Dermis microvascular lymphatic vessel endothelial cell (primary cell): ENCODE results near the gene WDR1. TPM values are rescaled to one million over a fixed set of nuclear protein-coding genes. Genes with fewer than 3 reads are reported as not detected.

Experiments
- DNase-seq, 2 donors: peaks; one replicate each; pipeline versions ENCODE4 v3.0.0 to v3.0.0-alpha.2; 2010; ENCODE audit warnings: low read depth in 2 of 2
- total RNA-seq: library from RNA; depleted of rRNA; stranded (reverse); fragments of >200 nt; gene quantifications from 2 replicates; pipeline ENCODE4 v1.2.1, GENCODE V29; 2014

Gene WDR1
- total RNA-seq, 1 donor from 2014 or later = 333 TPM

- no peak for DNase-seq
Measured at GRCh38 chr4:10045481-10045880, 71.1 kb downstream of the WDR1 start.

- no peak for DNase-seq
Measured at GRCh38 chr4:10041036-10041435, 75.6 kb downstream of the WDR1 start.

- DNase-seq = no peak
Measured at GRCh38 chr4:10040049-10040892, 76.3 kb downstream of the WDR1 start.

GRCh38 chr4:10036807-10037342 is 79.7 kb downstream of the WDR1 start:
- no peak for DNase-seq

GRCh38 chr4:10035130-10035529 is 81.5 kb downstream of the WDR1 start:
- no peak for DNase-seq

- DNase-seq = no peak
Measured at GRCh38 chr4:10034612-10035104, 81.9 kb downstream of the WDR1 start.

- no peak for DNase-seq
Measured at GRCh38 chr4:10034136-10034535, 82.5 kb downstream of the WDR1 start.

GRCh38 chr4:10033191-10033881 is 83.3 kb downstream of the WDR1 start:
- DNase-seq = peak in 1 of 2 donors; percentile 63

- peak; percentile 59 to 77 for DNase-seq
Measured at GRCh38 chr4:10032625-10033024, 84.0 kb downstream of the WDR1 start.

- DNase-seq = peak in 1 of 2 donors; percentile 37
Measured at GRCh38 chr4:10031668-10032590, 84.7 kb downstream of the WDR1 start.

- DNase-seq = no peak
Measured at GRCh38 chr4:10030972-10031667, 85.5 kb downstream of the WDR1 start.

GRCh38 chr4:10029403-10029802 is 87.2 kb downstream of the WDR1 start:
- DNase-seq = no peak

GRCh38 chr4:10028910-10029309 is 87.7 kb downstream of the WDR1 start:
- no peak for DNase-seq

GRCh38 chr4:10026485-10026884 is 90.1 kb downstream of the WDR1 start:
- DNase-seq = no peak

GRCh38 chr4:10025230-10025806 is 91.3 kb downstream of the WDR1 start:
- DNase-seq = no peak

Other genes starting within 250 kb of the WDR1 start
- gene SLC2A9, start 95.3 kb downstream of the WDR1 start, total RNA-seq = 0.90 and 1.1 TPM in 2 replicates